ENCODE measurements around the gene CHDH. TPM values are rescaled to one million over a fixed set of nuclear protein-coding genes. Genes with fewer than 3 reads are reported as not detected.
A peak's percentile ranks its signal among the peaks of the same experiment; 100 is the strongest.

Gene CHDH
- total RNA-seq, 1 donor from 2014 or later: 1.0 TPM

- no peak for DNase-seq (ENCODE audit: low spot score)
- H3K4me1 Mint-ChIP-seq (ENCODE audit: unreplicated experiment): peaks cover 14% of the 10 kb centered on the region
- no peak overlapping the region for H3K4me3 Mint-ChIP-seq (ENCODE audit: unreplicated experiment)
- H3K36me3 Mint-ChIP-seq (ENCODE audit: low read depth, unreplicated experiment): peaks cover 12% of the 10 kb centered on the region
- H3K27me3 Mint-ChIP-seq (ENCODE audit: unreplicated experiment): peaks cover 18% of the 10 kb centered on the region
- peak overlapping the region; percentile 48 for H3K27ac Mint-ChIP-seq (ENCODE audit: unreplicated experiment)
- no peaks in the 10 kb centered on the region for H3K9me3 Mint-ChIP-seq (ENCODE audit: unreplicated experiment)
- TF ChIP-seq CTCF (IDR thresholded peaks at IDR 0.05; ENCODE audit: unreplicated experiment): no peak
Measured at GRCh38 chr3:53821631-53822121, 24.5 kb downstream of the CHDH start.

DNA sequence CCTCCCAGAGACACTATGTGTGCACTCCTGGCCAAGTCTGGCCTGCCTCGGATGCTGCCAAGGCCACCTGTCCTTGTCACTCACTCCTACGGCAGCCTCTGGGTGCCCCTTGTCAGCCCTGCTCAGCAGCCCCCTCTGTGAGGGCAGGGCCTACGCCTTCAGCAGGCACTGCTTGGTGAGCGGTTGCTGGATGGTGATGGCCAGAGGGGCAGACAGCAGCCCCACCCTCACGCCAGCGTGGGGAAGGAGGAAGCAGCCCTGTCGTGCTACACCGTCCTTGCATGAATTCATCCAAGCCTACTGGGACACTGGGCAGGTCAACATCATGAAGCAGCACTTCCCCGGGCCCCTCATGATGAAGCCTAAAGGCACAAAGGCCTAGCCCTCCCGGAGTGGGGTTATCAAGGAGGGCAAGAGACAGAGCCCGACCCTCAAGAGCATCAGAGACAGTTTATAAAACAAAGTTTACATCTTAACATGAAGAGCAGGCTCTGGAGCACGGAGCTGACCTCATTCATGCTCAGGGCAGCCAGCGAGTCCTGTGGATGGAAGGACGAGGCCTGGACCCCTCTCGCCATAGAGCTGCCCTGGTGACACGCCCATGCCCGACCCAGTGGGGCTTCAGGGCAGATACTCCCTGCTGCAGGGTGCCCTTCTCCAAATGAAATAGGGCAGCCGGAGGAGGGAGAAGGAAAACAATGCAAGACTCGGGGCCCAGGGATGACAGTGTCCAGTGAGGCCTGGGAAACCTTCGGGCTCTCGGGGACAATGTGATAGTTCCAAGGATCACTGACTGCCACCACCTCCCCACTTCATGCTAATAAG, 25.3 kb downstream of the CHDH start:
- H3K4me3 Mint-ChIP-seq (ENCODE audit: unreplicated experiment): no peak overlapping the region
- peaks cover 12% of the 10 kb centered on the region for H3K36me3 Mint-ChIP-seq (ENCODE audit: low read depth, unreplicated experiment)
- peaks cover 18% of the 10 kb centered on the region for H3K27me3 Mint-ChIP-seq (ENCODE audit: unreplicated experiment)
- H3K4me1 Mint-ChIP-seq (ENCODE audit: unreplicated experiment): peaks cover 14% of the 10 kb centered on the region
- TF ChIP-seq CTCF (IDR thresholded peaks at IDR 0.05; ENCODE audit: unreplicated experiment): no peak
- H3K9me3 Mint-ChIP-seq (ENCODE audit: unreplicated experiment): no peaks in the 10 kb centered on the region
- DNase-seq (ENCODE audit: low spot score): no peak
- no peak overlapping the region for H3K27ac Mint-ChIP-seq (ENCODE audit: unreplicated experiment)

DNA sequence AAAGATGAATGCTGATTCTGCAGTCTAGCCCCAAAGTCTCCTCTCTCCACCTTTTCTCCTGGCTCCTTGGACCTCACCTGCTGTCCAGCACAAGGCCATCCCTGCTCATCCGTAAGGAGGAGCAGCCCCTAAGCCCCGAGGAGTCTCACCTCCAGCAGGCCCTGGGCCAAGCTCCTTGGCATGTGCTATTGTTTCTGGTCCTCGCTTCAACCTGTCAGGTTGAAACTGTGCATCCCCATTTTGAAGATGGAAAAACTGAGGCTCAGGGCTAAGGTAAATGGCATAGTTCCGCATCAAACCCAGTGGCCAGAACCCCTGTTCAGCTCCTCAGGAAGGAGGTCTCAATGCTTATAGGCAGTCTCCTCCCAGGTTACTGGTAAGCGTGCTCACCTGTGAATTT, 26.1 kb downstream of the CHDH start:
- no peak for TF ChIP-seq CTCF (IDR thresholded peaks at IDR 0.05; ENCODE audit: unreplicated experiment)
- H3K27ac Mint-ChIP-seq (ENCODE audit: unreplicated experiment): no peak overlapping the region
- H3K9me3 Mint-ChIP-seq (ENCODE audit: unreplicated experiment): no peaks in the 10 kb centered on the region
- H3K4me1 Mint-ChIP-seq (ENCODE audit: unreplicated experiment): peaks cover 14% of the 10 kb centered on the region
- H3K27me3 Mint-ChIP-seq (ENCODE audit: unreplicated experiment): peaks cover 18% of the 10 kb centered on the region
- no peak for DNase-seq (ENCODE audit: low spot score)
- peaks cover 12% of the 10 kb centered on the region for H3K36me3 Mint-ChIP-seq (ENCODE audit: low read depth, unreplicated experiment)
- H3K4me3 Mint-ChIP-seq (ENCODE audit: unreplicated experiment): no peak overlapping the region

GRCh38 chr3:53819163-53819868, 26.9 kb downstream of the CHDH start:
- peaks cover 10% of the 10 kb centered on the region for H3K27me3 Mint-ChIP-seq (ENCODE audit: unreplicated experiment)
- H3K4me3 Mint-ChIP-seq (ENCODE audit: unreplicated experiment): no peak overlapping the region
- peaks cover 13% of the 10 kb centered on the region for H3K36me3 Mint-ChIP-seq (ENCODE audit: low read depth, unreplicated experiment)
- H3K9me3 Mint-ChIP-seq (ENCODE audit: unreplicated experiment): no peaks in the 10 kb centered on the region
- no peak for TF ChIP-seq CTCF (IDR thresholded peaks at IDR 0.05; ENCODE audit: unreplicated experiment)
- no peak overlapping the region for H3K27ac Mint-ChIP-seq (ENCODE audit: unreplicated experiment)
- DNase-seq (ENCODE audit: low spot score): no peak
- H3K4me1 Mint-ChIP-seq (ENCODE audit: unreplicated experiment): peaks cover 12% of the 10 kb centered on the region

Data from endothelial cell (in vitro differentiated cells).